OCI-LY1 (cell line): Measurements from ENCODE around the gene PIWIL4.

ENCODE experiments used
- H2AFZ ChIP-seq: fragments of 200-600 bp; sonication (generic), shearing (Covaris generic); 2 replicates; pipeline ENCODE4 v1.6.0; 2014; ENCODE audit warnings: antibody characterized with exemption, mild to moderate bottlenecking, low read length
- H3F3A ChIP-seq: fragments of 200-600 bp; sonication (generic), shearing (Covaris generic); 2 replicates; pipeline ENCODE4 v1.6.0; 2014; ENCODE audit warnings: mild to moderate bottlenecking, antibody characterized with exemption, low read length, moderate library complexity; ENCODE audit not compliant: insufficient read depth
- H3K27ac ChIP-seq: fragments of 200-600 bp; sonication (generic); 2 replicates; pipeline ENCODE4 v1.5.1; 2014; ENCODE audit warnings: low read length, mixed run types, mild to moderate bottlenecking, low read depth; ENCODE audit not compliant: poor library complexity, severe bottlenecking
- H3K27me3 ChIP-seq: fragments of 200-600 bp; sonication (generic); 2 replicates; pipeline ENCODE4 v1.6.0; 2014; ENCODE audit warnings: antibody characterized with exemption, mild to moderate bottlenecking, low read length, moderate library complexity; ENCODE audit not compliant: insufficient read depth
- H3K36me3 ChIP-seq: fragments of 200-600 bp; sonication (generic); 2 replicates; pipeline ENCODE4 v1.6.1; 2014; ENCODE audit warnings: mild to moderate bottlenecking, antibody characterized with exemption, low read length, moderate library complexity, mixed read lengths; ENCODE audit not compliant: insufficient read depth
- H3K4me1 ChIP-seq: fragments of 200-600 bp; sonication (generic); 2 replicates; pipeline ENCODE4 v1.5.1; 2014; ENCODE audit warnings: mild to moderate bottlenecking, low read length, moderate library complexity; ENCODE audit not compliant: insufficient read depth, severe bottlenecking
- H3K4me2 ChIP-seq: fragments of 200-600 bp; sonication (generic), shearing (Covaris generic); 2 replicates; pipeline ENCODE4 v1.6.1; 2014; ENCODE audit warnings: low read length
- H3K4me3 ChIP-seq: fragments of 200-600 bp; sonication (generic); 2 replicates; pipeline ENCODE4 v1.5.1; 2014; ENCODE audit warnings: low read length, low read depth, mild to moderate bottlenecking, mixed read lengths; ENCODE audit not compliant: poor library complexity, severe bottlenecking
- H3K79me2 ChIP-seq: fragments of 200-600 bp; shearing (Covaris generic); 2 replicates; pipeline ENCODE4 v1.6.1; 2016; ENCODE audit warnings: mixed run types, low read length, mixed read lengths; ENCODE audit not compliant: insufficient read depth
- H3K9ac ChIP-seq: fragments of 200-600 bp; sonication (generic), shearing (Covaris generic); 2 replicates; pipeline ENCODE4 v1.6.1; 2014; ENCODE audit warnings: mild to moderate bottlenecking, low read length, mixed read lengths
- H3K9me2 ChIP-seq: fragments of 200-600 bp; sonication (generic), shearing (Covaris generic); 2 replicates; pipeline ENCODE4 v1.6.1; 2014; ENCODE audit warnings: low read depth, mild to moderate bottlenecking, low read length, mixed read lengths
- H3K9me3 ChIP-seq: fragments of 200-600 bp; shearing (Covaris generic); 2 replicates; pipeline ENCODE4 v1.6.1; 2014; ENCODE audit warnings: low read length, mixed read lengths
- H4K20me1 ChIP-seq: fragments of 200-600 bp; sonication (generic), shearing (Covaris generic); 2 replicates; pipeline ENCODE4 v1.6.0; 2016; ENCODE audit warnings: mild to moderate bottlenecking, low read length; ENCODE audit not compliant: insufficient read depth
- EZH2 ChIP-seq: fragments of 200-600 bp; sonication (generic), shearing (Covaris generic); IDR thresholded peaks from 2 replicates; pipeline ENCODE4 v1.8.0; 2017; ENCODE audit warnings: borderline replicate concordance, mixed run types, mild to moderate bottlenecking, antibody characterized with exemption, low read length, moderate library complexity, mixed read lengths
- TF ChIP-seq, protein P1 (sequence below): fragments of 200-600 bp; sonication (generic), shearing (Covaris generic); IDR thresholded peaks from 2 replicates; pipeline ENCODE4 v1.5.1; 2017; ENCODE audit warnings: mild to moderate bottlenecking, antibody characterized with exemption, low read length, moderate library complexity, mixed read lengths

The PIWIL4 gene

GRCh38 chr11:94533696-94534630 lies 33.2 kb upstream of the PIWIL4 start:
- Histone ChIP-seq H3K9ac (no peak overlapping the region), H2AFZ (no peak overlapping the region), H3K9me3 (no peaks in the 10 kb centered on the region), H3K4me1 (no peaks in the 10 kb centered on the region), H3K79me2 (no peaks in the 10 kb centered on the region), H3F3A (no peaks in the 10 kb centered on the region), H3K27me3 (no peaks in the 10 kb centered on the region), H3K36me3 (no peaks in the 10 kb centered on the region), H4K20me1 (no peaks in the 10 kb centered on the region), H3K27ac (no peak overlapping the region), H3K4me3 (no peak overlapping the region), H3K9me2 (no peaks in the 10 kb centered on the region), H3K4me2 (no peak overlapping the region)
- no peak for TF ChIP-seq EZH2
- TF ChIP-seq, protein P1, sequence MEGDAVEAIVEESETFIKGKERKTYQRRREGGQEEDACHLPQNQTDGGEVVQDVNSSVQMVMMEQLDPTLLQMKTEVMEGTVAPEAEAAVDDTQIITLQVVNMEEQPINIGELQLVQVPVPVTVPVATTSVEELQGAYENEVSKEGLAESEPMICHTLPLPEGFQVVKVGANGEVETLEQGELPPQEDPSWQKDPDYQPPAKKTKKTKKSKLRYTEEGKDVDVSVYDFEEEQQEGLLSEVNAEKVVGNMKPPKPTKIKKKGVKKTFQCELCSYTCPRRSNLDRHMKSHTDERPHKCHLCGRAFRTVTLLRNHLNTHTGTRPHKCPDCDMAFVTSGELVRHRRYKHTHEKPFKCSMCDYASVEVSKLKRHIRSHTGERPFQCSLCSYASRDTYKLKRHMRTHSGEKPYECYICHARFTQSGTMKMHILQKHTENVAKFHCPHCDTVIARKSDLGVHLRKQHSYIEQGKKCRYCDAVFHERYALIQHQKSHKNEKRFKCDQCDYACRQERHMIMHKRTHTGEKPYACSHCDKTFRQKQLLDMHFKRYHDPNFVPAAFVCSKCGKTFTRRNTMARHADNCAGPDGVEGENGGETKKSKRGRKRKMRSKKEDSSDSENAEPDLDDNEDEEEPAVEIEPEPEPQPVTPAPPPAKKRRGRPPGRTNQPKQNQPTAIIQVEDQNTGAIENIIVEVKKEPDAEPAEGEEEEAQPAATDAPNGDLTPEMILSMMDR = no peak

DNA sequence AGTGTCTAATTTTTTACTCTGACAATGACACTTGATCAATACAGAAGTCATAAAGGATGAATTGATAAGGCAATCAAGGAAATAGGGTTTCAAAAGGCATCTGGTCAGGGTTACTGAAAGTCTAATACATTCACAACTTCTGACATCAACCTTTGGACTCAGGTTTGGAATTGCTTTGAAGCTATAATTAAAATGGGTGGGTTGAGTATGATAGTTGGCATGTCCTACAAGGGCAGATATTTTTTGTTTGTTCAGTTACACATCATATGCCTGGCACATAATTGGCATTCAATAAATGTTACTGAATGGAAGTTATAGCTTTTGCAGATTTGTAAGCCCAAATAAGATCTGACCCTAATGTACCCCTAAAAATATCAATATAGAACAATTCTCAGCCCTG lies 30.8 kb upstream of the PIWIL4 start:
- H3K27ac ChIP-seq = no peak overlapping the region
- no peaks in the 10 kb centered on the region for H3K27me3 ChIP-seq
- no peak for TF ChIP-seq EZH2
- no peak overlapping the region for H2AFZ ChIP-seq
- no peak overlapping the region for H3K4me3 ChIP-seq
- H4K20me1 ChIP-seq = no peaks in the 10 kb centered on the region
- H3F3A ChIP-seq = no peaks in the 10 kb centered on the region
- H3K4me1 ChIP-seq = no peaks in the 10 kb centered on the region
- H3K4me2 ChIP-seq = no peak overlapping the region
- no peaks in the 10 kb centered on the region for H3K9me3 ChIP-seq
- H3K79me2 ChIP-seq = no peaks in the 10 kb centered on the region
- H3K9me2 ChIP-seq = no peaks in the 10 kb centered on the region
- H3K36me3 ChIP-seq = no peaks in the 10 kb centered on the region
- no peak overlapping the region for H3K9ac ChIP-seq

DNA sequence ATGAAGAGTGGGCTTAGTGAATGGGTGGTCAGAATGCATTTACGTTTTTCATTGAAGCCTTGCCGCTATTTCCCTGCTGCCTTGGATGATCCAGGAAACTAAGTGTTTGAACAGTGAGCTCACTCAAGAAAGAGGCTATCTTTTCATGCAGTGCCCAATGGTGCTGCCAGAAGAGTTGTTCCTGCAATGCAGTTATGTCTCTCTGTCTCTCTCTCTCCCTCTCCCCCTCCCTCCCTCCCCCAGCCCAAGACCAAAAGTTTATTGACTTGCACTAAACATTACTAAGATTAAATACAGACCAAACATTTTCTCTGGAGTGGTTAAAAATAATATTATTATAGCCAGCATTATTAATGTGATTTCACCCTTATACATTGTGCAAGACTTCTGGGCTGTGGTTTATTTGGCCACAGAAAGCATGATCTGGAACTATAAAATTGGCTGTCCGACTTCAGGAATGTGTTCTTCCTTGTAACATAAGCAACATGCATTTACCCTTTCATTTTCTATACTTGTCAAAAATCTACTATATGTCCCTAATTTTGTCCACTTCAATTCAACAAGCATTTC lies 30.1 kb upstream of the PIWIL4 start:
- Histone ChIP-seq H3K79me2 (no peaks in the 10 kb centered on the region), H3K4me2 (no peak overlapping the region), H3K27ac (no peak overlapping the region), H3F3A (no peaks in the 10 kb centered on the region), H4K20me1 (no peaks in the 10 kb centered on the region), H2AFZ (no peak overlapping the region), H3K9ac (no peak overlapping the region), H3K36me3 (no peaks in the 10 kb centered on the region), H3K4me1 (no peaks in the 10 kb centered on the region), H3K4me3 (no peak overlapping the region), H3K9me3 (no peaks in the 10 kb centered on the region), H3K27me3 (no peaks in the 10 kb centered on the region), H3K9me2 (no peaks in the 10 kb centered on the region)
- TF ChIP-seq, protein P1 = no peak
- no peak for TF ChIP-seq EZH2

- Histone ChIP-seq H3K9me2 (no peaks in the 10 kb centered on the region), H3K9me3 (no peaks in the 10 kb centered on the region), H3K27ac (no peak overlapping the region), H3K79me2 (no peaks in the 10 kb centered on the region), H2AFZ (no peak overlapping the region), H3K4me3 (no peak overlapping the region), H3K27me3 (no peaks in the 10 kb centered on the region), H3K36me3 (no peaks in the 10 kb centered on the region), H3F3A (no peaks in the 10 kb centered on the region), H3K4me2 (no peak overlapping the region), H3K4me1 (no peaks in the 10 kb centered on the region), H4K20me1 (no peaks in the 10 kb centered on the region), H3K9ac (no peak overlapping the region)
- TF ChIP-seq, protein P1 = no peak
- no peak for TF ChIP-seq EZH2
Measured at GRCh38 chr11:94539420-94539819, 27.7 kb upstream of the PIWIL4 start.
